ENCODE results near the gene PRIMPOL.

PRIMPOL gene

DNA sequence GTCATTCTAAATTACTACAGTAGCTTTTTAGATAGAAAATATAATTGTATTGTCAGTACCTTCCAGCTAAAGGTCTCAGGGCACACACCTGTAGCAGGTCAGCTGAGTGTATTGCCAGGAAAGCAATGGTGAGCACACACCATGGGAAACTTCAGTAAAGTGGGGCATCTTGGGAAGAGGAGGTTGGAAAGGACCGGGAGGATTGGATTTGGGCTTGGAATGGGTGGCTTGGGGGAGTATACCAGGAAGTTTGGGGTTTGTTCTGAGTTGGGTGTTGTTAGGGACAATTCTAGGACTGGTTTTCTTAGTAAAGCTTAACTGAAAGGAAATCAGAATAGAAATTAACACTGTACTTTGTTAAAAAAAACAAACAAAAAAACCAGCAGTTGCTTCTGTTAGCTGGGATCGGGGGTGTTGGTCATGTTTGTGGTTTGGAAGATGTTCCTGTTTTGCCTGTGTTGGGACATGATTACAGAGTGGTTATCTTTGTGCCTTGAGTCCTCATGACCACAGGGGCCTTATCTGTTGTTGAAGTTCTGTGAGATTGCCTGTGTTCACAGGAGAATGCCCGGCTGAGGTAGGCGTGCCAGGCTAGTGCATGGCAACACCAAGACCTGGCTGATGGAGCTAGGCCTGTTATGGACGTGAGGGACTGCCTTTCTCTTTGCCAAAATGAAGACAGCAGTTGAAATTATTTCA is 35.1 kb downstream of the PRIMPOL start:
- no peak for DNase-seq (ENCODE audit: low read depth, low spot score)
- Histone ChIP-seq H3K36me3 (ENCODE audit: control insufficient read depth, insufficient read depth, low read length) (no peaks in the 10 kb centered on the region), H3K4me3 (ENCODE audit: low read length) (no peak overlapping the region), H3K4me1 (ENCODE audit: control insufficient read depth, insufficient read depth, low read length) (no peaks in the 10 kb centered on the region), H3K27me3 (ENCODE audit: control insufficient read depth, insufficient read depth, low read length) (no peaks in the 10 kb centered on the region), H3K9me3 (ENCODE audit: control insufficient read depth, insufficient read depth, low read length) (no peaks in the 10 kb centered on the region), H3K27ac (ENCODE audit: low read length) (no peak overlapping the region)
- no CpG with 5 or more reads among the region's 5 CpGs for WGBS (ENCODE audit: insufficient coverage, insufficient read length)

DNA sequence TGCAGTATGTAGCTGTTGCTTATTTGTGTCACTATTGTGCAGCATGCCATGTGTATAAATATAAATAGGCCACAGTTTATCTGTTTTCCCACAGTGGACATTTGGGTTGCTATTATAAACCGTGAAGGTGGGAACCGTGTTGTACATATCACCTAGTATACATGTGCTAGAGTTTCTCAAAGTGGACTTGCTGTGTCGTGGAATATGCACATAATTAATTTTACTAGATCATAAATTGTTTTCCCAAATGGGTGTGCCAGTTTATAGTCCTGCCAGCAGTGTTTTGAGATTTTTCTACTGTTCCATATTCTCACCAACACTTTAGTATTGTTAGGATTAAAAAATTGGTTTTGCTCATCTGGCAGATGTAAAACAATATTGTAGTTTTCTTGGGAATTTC is 38.5 kb downstream of the PRIMPOL start:
- Histone ChIP-seq H3K27me3 (ENCODE audit: control insufficient read depth, insufficient read depth, low read length) (no peaks in the 10 kb centered on the region), H3K36me3 (ENCODE audit: control insufficient read depth, insufficient read depth, low read length) (no peaks in the 10 kb centered on the region), H3K27ac (ENCODE audit: low read length) (no peak overlapping the region), H3K9me3 (ENCODE audit: control insufficient read depth, insufficient read depth, low read length) (no peaks in the 10 kb centered on the region), H3K4me3 (ENCODE audit: low read length) (no peak overlapping the region), H3K4me1 (ENCODE audit: control insufficient read depth, insufficient read depth, low read length) (no peaks in the 10 kb centered on the region)
- no peak for DNase-seq (ENCODE audit: low read depth, low spot score)
- no CpG with 5 or more reads among the region's 3 CpGs for WGBS (ENCODE audit: insufficient coverage, insufficient read length)

DNA sequence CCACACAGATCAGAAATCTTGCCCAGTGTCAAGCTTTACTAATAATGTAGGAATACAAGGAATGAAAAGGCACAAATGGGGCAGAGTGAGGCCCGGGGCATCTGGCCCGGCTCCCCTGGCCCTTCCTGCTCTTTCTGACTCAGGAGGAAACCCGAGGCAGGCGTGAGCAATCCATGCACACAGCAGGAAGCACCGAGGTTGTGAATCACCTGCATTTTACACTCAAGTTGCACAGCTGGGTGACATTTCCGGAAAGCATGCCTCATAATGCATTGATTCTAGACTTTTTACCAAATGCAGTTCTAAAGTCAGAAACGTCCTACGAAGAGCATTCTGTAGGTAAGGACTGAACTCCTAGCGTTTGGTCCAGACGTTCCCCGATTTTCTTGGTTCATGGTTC is 38.9 kb downstream of the PRIMPOL start:
- WGBS (ENCODE audit: insufficient coverage, insufficient read length) = no CpG with 5 or more reads among the region's 11 CpGs
- DNase-seq (ENCODE audit: low read depth, low spot score) = peak; percentile 43

DNA sequence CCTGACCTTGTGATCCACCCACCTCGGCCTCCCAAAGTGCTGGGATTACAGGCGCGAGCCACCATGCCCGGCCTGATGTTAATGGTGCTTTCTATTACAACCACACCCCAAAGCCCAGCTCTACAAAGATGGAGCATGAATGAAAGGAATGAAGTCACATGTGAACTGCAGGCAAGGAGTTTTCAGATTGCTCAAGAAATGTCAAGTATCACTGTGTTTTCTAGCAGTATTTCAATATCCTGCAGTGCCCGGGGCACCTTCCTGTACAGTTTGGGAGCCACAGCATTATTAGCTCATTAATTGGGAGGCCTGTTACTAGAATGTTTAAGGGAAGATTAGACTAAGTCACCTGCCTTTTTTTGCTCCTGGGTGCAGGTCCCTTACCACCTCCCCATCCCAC is 40.1 kb downstream of the PRIMPOL start:
- Histone ChIP-seq H3K4me3 (ENCODE audit: low read length) (no peak overlapping the region), H3K4me1 (ENCODE audit: control insufficient read depth, insufficient read depth, low read length) (no peaks in the 10 kb centered on the region), H3K9me3 (ENCODE audit: control insufficient read depth, insufficient read depth, low read length) (no peaks in the 10 kb centered on the region), H3K27me3 (ENCODE audit: control insufficient read depth, insufficient read depth, low read length) (no peaks in the 10 kb centered on the region), H3K27ac (ENCODE audit: low read length) (no peak overlapping the region), H3K36me3 (ENCODE audit: control insufficient read depth, insufficient read depth, low read length) (no peaks in the 10 kb centered on the region)
- no CpG with 5 or more reads among the region's 5 CpGs for WGBS (ENCODE audit: insufficient coverage, insufficient read length)
- DNase-seq (ENCODE audit: low read depth, low spot score) = no peak

More for the DNA sequence above, 38.9 kb downstream of the PRIMPOL start:
- Histone ChIP-seq H3K27ac (ENCODE audit: low read length) (no peak overlapping the region), H3K36me3 (ENCODE audit: control insufficient read depth, insufficient read depth, low read length) (no peaks in the 10 kb centered on the region), H3K4me1 (ENCODE audit: control insufficient read depth, insufficient read depth, low read length) (no peaks in the 10 kb centered on the region), H3K4me3 (ENCODE audit: low read length) (no peak overlapping the region), H3K9me3 (ENCODE audit: control insufficient read depth, insufficient read depth, low read length) (no peaks in the 10 kb centered on the region), H3K27me3 (ENCODE audit: control insufficient read depth, insufficient read depth, low read length) (no peaks in the 10 kb centered on the region)

DNA sequence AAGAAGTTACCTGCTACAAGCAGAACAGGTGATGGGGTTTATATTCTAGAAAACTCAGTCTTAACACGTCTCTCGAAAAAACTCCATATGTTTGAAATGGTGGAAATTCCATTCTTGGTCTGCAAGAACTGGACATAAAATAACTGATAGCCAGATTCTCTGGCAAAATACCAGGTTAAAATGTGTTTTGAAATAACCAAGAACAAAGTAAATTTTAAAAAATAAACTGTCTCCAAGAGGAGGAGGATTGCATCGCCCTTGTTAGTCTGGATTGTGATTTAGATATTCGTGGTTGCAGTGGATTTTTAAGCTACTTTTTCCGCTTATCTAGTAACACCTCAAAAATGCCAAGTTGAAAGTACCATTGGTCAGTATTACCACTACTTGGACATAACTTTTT is 43.5 kb downstream of the PRIMPOL start:
- Histone ChIP-seq H3K36me3 (ENCODE audit: control insufficient read depth, insufficient read depth, low read length) (no peaks in the 10 kb centered on the region; the same call in 1 of the 2 replicates), H3K27ac (ENCODE audit: low read length) (no peak overlapping the region)

DNA sequence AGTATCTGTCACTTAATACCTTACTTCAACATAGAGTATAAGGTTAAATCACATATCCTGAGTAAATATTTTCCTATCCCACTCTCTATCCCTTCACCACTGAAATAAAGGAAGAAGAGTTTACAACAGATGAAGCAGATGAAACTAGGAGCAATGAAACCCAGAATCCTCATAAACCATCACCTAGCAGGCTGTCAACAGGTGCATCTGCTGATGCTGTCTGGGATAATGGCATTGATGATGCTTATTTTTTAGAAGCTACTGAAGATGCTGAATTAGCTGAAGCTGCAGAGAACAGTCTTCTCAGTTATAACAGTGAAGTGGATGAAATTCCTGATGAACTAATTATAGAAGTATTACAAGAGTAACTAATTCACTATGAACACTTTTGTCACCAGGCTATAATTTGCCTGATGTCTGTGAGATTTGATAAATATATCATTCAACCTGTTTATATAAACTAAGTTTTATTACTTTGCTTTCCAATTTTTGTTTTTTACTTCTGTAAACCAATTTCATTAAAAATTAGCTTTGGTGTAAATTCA is 44.9 kb downstream of the PRIMPOL start:
- DNase-seq (ENCODE audit: low read depth, low spot score) = no peak
- Histone ChIP-seq H3K4me1 (ENCODE audit: control insufficient read depth, insufficient read depth, low read length) (no peaks in the 10 kb centered on the region), H3K27ac (ENCODE audit: low read length) (no peak overlapping the region), H3K27me3 (ENCODE audit: control insufficient read depth, insufficient read depth, low read length) (no peaks in the 10 kb centered on the region), H3K9me3 (ENCODE audit: control insufficient read depth, insufficient read depth, low read length) (no peaks in the 10 kb centered on the region), H3K4me3 (ENCODE audit: low read length) (no peak overlapping the region), H3K36me3 (ENCODE audit: control insufficient read depth, insufficient read depth, low read length) (no peaks in the 10 kb centered on the region; the same call in 1 of the 2 replicates)

More for the DNA sequence above, 43.5 kb downstream of the PRIMPOL start:
- WGBS (ENCODE audit: insufficient coverage, insufficient read length) = no CpG with 5 or more reads among the region's 5 CpGs
- Histone ChIP-seq H3K4me1 (ENCODE audit: control insufficient read depth, insufficient read depth, low read length) (no peaks in the 10 kb centered on the region), H3K4me3 (ENCODE audit: low read length) (no peak overlapping the region), H3K27me3 (ENCODE audit: control insufficient read depth, insufficient read depth, low read length) (no peaks in the 10 kb centered on the region), H3K9me3 (ENCODE audit: control insufficient read depth, insufficient read depth, low read length) (no peaks in the 10 kb centered on the region)
- DNase-seq (ENCODE audit: low read depth, low spot score) = no peak

DNA sequence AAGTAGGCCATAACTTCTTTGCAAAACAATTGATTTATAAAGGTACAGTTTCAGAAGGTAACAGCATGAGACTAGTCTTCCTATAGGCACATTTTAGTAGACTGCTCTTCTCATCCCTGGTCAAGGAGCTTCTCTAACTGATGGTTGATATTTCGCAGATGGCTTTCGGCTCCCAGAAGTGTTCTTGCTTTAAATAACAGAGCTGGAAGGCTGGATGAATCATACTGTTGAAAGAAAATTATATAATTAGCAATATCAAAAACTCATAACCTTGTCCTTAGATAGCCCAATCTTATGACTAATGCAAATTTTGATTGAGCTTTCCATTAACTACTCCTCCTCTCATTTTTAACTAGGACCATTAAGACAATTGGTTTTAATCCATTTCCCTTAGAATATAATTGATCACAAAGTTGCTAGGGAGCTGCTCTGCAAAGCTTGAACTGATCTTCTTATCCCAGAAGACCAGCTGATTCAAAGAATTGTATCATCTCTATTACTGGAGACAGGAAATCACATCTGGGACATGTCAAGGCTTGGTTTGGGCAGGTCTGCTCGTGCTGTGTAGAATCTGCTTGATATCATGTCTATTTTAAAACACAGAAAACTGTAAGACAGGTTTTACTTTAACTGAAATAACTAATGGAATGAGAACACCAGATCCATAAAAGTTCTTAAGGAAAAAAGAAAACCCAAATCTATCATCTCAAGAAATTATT is 45.8 kb downstream of the PRIMPOL start:
- H3K4me3 ChIP-seq (ENCODE audit: low read length) = no peak overlapping the region
- no CpG with 5 or more reads among the region's 3 CpGs for WGBS (ENCODE audit: insufficient coverage, insufficient read length)
- H3K9me3 ChIP-seq (ENCODE audit: control insufficient read depth, insufficient read depth, low read length) = no peaks in the 10 kb centered on the region
- H3K36me3 ChIP-seq (ENCODE audit: control insufficient read depth, insufficient read depth, low read length) = peaks cover 5% of the 10 kb centered on the region
- H3K4me1 ChIP-seq (ENCODE audit: control insufficient read depth, insufficient read depth, low read length) = no peaks in the 10 kb centered on the region
- no peak overlapping the region for H3K27ac ChIP-seq (ENCODE audit: low read length)
- no peak for DNase-seq (ENCODE audit: low read depth, low spot score)
- no peaks in the 10 kb centered on the region for H3K27me3 ChIP-seq (ENCODE audit: control insufficient read depth, insufficient read depth, low read length)

DNA sequence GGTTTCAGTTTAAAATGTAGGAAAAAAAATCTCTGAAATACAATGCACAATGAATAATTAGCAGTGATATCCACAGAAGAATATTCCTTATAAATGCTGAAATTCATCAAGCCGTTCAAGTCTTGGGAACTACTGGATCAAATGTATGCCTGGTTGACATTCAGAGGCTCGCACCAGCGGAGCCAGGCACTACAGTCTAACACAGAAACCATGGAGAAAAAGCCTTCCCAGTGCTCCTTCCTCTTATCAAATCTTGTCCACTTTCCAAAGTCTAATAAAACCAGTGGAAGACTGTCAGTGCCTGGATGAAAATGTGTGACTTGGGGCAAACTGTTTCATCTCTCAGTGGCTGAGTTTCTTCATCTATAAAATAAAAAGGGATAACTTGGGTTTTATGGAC is 48.4 kb downstream of the PRIMPOL start:
- Histone ChIP-seq H3K4me3 (ENCODE audit: low read length) (no peak overlapping the region), H3K36me3 (ENCODE audit: control insufficient read depth, insufficient read depth, low read length) (peaks cover 11% of the 10 kb centered on the region), H3K27me3 (ENCODE audit: control insufficient read depth, insufficient read depth, low read length) (no peaks in the 10 kb centered on the region), H3K27ac (ENCODE audit: low read length) (no peak overlapping the region), H3K9me3 (ENCODE audit: control insufficient read depth, insufficient read depth, low read length) (no peaks in the 10 kb centered on the region), H3K4me1 (ENCODE audit: control insufficient read depth, insufficient read depth, low read length) (no peaks in the 10 kb centered on the region)
- no peak for DNase-seq (ENCODE audit: low read depth, low spot score)
- no CpG with 5 or more reads among the region's 3 CpGs for WGBS (ENCODE audit: insufficient coverage, insufficient read length)

DNA sequence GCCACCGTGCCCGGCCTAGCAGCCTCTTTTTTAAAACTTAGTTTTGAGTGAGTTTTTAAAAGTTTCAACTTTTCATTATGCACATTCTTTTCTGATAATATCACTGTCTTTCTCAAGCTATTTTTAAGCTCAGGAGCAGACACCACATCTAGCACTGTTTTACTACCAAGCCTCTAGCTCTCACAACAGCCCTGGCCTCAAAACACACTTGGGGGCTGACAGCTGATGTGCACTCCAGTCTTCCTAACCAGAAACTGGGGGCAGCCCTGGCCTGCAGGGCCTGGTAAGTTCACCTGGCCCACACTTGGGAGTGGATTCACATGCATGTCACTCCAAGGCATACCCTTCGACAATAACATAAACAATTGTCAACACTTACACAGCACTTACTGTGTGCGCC is 50.4 kb downstream of the PRIMPOL start:
- no peaks in the 10 kb centered on the region for H3K27me3 ChIP-seq (ENCODE audit: control insufficient read depth, insufficient read depth, low read length)
- H3K9me3 ChIP-seq (ENCODE audit: control insufficient read depth, insufficient read depth, low read length) = no peaks in the 10 kb centered on the region
- WGBS (ENCODE audit: insufficient coverage, insufficient read length) = no CpG with 5 or more reads among the region's 4 CpGs
- no peak overlapping the region for H3K4me3 ChIP-seq (ENCODE audit: low read length)
- H3K36me3 ChIP-seq (ENCODE audit: control insufficient read depth, insufficient read depth, low read length) = peaks cover 19% of the 10 kb centered on the region
- no peak overlapping the region for H3K27ac ChIP-seq (ENCODE audit: low read length)
- H3K4me1 ChIP-seq (ENCODE audit: control insufficient read depth, insufficient read depth, low read length) = no peaks in the 10 kb centered on the region
- no peak for DNase-seq (ENCODE audit: low read depth, low spot score)

DNA sequence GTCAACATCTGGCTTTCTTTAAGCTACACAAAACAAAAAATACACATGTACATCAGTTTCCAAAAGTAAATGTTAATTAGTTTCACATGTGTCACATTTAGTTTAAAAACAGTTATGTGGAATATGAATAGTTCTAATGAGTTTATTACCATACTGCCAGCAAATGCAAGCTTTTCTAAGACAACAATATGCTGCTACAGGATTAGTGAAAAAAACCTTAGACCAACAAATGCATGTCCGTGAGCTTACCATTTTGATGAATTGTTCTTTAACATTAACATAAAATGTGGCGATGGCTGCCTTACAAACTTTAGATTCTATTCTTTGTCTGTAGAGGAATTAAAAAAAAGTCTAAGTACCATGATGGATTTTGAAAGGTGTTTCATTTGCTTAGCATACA is 52.6 kb downstream of the PRIMPOL start:
- Histone ChIP-seq H3K36me3 (ENCODE audit: control insufficient read depth, insufficient read depth, low read length) (peaks cover 22% of the 10 kb centered on the region), H3K4me1 (ENCODE audit: control insufficient read depth, insufficient read depth, low read length) (no peaks in the 10 kb centered on the region)

More for the DNA sequence above, 52.6 kb downstream of the PRIMPOL start:
- Histone ChIP-seq H3K9me3 (ENCODE audit: control insufficient read depth, insufficient read depth, low read length) (no peaks in the 10 kb centered on the region), H3K27me3 (ENCODE audit: control insufficient read depth, insufficient read depth, low read length) (no peaks in the 10 kb centered on the region), H3K27ac (ENCODE audit: low read length) (no peak overlapping the region), H3K4me3 (ENCODE audit: low read length) (no peak overlapping the region)
- WGBS (ENCODE audit: insufficient coverage, insufficient read length) = no CpG with 5 or more reads among the region's 2 CpGs
- DNase-seq (ENCODE audit: low read depth, low spot score) = no peak

Measured in iPS DF 6.9 (cell line).